Putamen (tissue), 1 donor: ENCODE results near the gene TMEFF2.

Experiments
- DNase-seq: peaks from one replicate; pipeline ENCODE4 v3.0.0-alpha.2; 2016; ENCODE audit warnings: low spot score

Gene TMEFF2

DNA sequence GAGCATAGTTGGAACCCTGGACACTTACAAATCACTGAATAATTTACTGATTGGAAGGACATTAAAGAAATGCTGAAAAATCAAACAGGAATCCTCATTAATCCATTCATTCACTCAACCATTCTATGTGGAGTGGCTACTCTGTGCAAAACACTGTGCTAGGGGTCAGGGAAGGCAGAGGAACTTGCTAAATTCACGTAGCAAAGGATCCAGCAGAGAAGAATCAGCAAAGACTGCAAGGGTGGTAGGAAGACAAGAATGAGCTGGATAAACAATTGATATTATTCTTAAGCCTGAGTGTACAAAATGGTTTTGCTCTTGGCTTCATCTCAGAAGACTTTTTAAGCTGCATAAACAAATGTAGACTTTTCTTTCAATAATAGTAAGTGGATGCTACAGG lies 183.5 kb downstream of the TMEFF2 start:
- no peak for DNase-seq

- DNase-seq: no peak
These were observed 184.7 kb downstream of the TMEFF2 start for GRCh38 chr2:192010073-192010472.

- DNase-seq: no peak
These were observed 187.0 kb downstream of the TMEFF2 start for GRCh38 chr2:192007581-192008228.

GRCh38 chr2:192005211-192005610 lies 189.5 kb downstream of the TMEFF2 start:
- no peak for DNase-seq

DNA sequence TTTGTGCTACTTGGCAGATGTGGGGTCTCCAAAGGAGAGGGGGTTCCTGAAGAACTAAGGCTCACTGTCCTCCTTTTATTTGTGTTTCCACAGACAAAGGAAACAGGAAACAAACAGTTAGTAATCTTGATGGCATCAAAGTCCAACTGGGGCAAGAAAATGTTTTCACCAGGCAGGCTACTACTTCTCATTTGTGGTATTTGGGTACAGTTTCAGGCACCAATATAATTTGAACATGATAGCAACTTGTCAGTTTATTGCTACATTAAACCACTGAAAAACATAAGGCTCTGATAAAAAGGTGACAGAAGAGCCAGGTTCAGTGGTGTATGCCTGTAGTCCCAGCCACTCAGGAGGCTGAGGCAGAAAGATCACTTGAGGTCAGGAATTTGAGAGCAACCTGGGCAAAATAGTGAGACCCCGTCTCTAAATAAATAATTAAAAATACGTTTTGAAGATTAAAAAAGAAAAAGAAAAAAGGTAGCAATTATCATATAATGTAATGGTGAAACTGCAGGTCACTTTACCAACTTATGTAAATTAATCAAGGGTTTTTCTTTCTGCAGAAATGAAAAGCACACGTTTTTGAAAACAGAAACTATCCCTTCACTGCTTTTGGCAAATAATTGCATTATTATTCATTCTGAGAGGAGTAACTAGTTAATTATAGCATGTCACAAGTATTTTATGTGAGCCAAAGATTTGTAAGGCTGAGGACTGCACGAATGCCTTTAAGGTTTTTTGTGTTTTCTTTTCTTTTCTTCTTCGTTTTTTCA lies 190.4 kb downstream of the TMEFF2 start:
- no peak for DNase-seq

DNA sequence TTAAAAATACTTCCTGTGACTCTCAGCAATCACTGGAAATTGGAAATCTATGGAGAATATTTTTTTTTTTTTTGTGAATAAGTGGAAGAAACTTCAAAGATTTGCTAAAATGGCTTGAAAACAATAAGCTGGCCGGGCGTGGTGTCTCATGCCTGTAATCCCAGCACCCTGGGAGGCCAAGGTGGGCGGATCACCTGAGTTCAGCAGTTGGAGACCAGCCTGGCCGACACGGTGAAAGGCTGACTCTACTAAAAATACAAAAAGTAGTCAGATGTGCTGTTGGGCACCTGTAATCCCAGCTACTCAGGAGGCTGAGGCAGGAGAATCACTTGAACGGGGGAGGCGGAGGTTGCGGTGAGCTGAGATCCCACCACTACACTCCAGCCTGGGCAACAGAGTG lies 192.3 kb downstream of the TMEFF2 start:
- DNase-seq: no peak

GRCh38 chr2:192000196-192000980 lies 194.3 kb downstream of the TMEFF2 start:
- DNase-seq: no peak

GRCh38 chr2:191999101-191999841 lies 195.5 kb downstream of the TMEFF2 start:
- DNase-seq: no peak

- no peak for DNase-seq
These were observed 199.4 kb downstream of the TMEFF2 start for GRCh38 chr2:191995285-191995684.

DNA sequence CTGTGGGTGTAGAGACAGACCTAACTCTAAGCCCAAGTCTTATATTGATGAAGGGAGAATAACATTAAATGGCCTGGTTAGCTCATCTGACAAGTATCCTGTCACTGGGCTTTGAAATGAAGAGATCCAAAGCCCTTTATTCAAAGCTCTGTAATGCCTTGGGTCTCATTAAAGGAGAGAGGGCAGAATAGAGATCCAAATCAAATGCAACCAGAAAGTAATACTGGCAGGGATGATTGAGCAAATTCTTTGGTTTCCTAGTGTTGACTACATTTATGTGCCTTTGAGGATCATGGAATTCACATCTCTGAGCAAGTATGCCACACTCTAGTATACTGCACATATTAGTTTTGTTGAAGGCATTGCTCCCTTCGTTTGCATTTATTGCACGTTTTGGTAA lies 200.0 kb downstream of the TMEFF2 start:
- no peak for DNase-seq

DNA sequence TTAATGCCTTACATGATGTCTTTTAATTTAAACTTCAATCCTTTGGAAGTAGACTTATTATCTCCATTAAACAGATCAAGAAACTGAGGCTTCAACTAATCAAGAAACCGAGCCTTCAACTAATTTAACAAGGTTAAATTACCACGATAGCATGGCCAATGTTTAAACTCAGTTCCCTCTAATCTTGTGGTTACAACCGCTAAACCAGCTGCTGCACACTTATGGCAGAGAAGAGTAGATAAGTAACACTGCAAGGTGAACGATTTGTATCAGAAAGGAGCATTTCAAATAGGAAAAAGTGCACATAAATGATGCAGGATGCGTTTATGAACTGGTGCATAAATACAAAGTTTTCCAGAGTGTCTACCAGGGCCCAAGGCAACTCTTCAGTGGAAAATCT lies 203.3 kb downstream of the TMEFF2 start:
- DNase-seq: no peak

DNA sequence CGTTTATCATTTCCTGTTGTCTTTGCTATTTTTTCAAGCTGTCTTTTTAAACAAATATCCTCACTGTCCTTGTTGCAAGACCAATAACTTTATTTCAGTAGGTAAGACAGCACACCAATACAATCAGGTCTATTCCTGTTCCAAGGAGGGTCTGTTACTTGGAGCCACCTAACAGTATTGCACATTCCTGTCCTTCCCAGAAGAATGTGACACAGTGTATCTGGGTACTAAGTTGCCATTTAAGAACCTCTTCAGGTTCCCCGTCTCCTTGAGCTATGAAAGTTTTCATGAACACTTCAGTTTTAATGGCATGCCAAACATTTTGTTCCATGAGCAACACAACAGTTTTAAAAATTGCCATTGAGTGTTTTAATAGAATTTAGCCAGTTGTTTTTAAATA lies 209.0 kb downstream of the TMEFF2 start:
- DNase-seq: no peak

GRCh38 chr2:191983591-191983990 lies 211.1 kb downstream of the TMEFF2 start:
- no peak for DNase-seq

DNA sequence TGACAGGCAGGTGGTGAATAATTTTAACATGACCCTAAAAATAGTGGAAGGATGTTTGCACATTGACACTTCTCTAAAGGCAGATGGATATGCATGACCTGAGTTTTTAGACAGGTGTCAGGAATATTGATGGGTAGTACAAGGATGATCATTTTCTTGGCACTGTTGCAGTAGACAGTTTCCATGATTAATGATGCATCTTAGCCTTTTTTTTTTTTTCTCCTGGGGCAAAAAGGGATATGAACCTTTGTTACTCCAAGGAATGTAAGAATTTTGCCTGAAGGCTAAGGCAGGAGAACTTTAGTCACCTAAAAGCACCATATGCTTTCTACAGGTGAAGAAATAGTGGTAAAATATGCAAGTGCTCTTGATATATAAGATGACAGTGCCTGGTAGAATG lies 211.5 kb downstream of the TMEFF2 start:
- DNase-seq: no peak

- no peak for DNase-seq
These were observed 213.0 kb downstream of the TMEFF2 start for GRCh38 chr2:191981706-191982105.

DNA sequence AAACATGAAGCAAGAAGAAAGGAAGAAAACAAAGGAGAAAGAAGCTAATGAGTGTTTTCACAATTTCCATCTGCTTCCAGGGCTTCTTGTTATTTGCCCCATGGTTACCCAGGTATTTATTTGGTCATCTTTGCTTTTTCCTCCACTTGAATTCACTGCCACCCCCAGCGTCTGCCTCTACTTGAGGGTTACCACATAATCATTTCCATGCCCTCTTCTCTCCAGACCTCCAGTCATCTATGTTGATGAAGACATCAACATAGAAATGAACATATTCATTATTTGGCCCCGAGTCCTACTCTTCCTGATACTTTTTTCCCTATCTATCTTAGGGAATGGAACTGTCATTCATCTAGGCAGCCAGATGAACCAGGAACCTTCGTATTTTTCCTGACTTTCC lies 214.2 kb downstream of the TMEFF2 start:
- no peak for DNase-seq

DNA sequence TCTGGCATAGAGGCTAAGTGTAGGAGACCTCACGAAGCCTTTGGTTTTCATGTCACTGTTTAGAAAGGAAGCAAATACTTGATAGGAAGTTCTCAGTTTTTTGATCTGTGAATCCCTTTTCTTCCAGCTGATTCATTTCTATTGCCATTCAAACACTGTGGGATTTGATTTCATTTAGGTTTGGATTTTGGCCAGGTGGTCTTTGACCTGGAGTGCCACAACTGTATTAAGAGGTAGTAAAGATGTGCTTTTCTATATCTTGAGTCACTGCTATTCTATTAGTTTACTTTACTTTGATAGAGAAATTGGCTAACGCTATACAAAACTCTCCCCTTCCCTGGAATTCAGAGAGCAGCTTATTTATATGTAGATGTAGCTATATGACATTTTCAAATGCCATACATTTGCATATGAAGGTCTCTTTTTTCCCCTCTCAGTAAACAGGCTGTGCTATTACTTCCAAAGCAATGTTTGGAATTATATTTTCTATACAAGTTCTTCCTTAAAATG lies 215.5 kb downstream of the TMEFF2 start:
- no peak for DNase-seq

DNA sequence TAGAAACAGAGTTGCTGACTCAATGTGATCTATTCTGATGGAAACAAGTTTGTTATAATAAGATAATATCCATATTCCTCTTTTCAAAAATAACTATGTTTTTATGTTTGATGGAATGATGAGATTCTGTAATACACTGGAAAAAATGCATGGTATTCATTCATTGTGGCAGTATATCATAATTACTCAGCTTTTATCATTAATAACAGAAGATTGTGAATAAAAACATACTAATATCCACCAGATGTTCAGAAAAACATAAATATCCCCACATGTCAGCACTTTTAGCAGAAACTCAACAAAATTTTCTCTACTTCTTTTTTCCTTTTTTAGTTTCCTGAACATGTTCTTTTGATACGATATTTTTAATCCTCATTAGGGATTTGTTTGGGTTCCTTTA lies 217.0 kb downstream of the TMEFF2 start:
- no peak for DNase-seq

DNA sequence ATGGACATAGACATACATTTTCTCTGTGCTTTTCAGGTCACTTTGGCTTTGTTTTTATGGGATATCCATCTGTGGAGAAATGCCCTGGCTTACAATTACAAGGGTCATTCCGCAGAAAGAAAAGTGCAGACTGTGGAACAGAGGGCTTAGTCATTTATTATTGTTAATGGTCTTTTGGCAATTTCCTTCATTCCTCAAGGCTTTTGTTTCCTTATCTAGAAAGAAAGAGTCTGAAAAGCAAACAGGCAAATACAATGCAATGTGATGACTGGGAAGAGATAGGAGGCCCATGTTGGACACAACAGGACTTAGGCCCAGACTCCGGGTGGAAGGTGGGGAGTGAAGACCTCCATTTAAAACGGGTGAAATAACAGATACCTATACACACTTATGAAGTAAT lies 218.3 kb downstream of the TMEFF2 start:
- no peak for DNase-seq

DNA sequence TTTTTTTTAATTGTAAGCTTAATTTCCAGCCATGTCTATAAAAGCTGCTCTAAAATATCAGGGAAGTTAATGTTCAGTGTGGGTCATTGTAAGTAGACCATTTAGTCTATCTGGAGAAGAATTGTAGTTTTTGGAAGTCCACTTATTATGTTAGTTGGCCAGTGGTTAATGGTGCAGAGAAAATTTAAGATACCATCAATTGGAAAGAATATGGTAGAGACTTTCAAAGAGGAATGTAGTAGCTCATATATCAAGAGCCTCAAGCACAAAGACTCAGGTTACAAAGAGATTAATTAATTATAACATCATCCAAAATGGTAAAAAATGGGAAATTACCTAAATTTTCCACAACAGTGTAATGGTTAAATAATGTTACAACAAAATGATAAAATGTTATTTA lies 220.1 kb downstream of the TMEFF2 start:
- DNase-seq: no peak

- no peak for DNase-seq
These were observed 223.9 kb downstream of the TMEFF2 start for GRCh38 chr2:191970867-191971266.

GRCh38 chr2:191968120-191968519 lies 226.6 kb downstream of the TMEFF2 start:
- no peak for DNase-seq
